GM19328 (cell line): ENCODE data around the gene SOST.

ENCODE experiments used
- ATAC-seq: cut with Tn5 transposase; IDR thresholded peaks from one replicate; pipeline ENCODE4 v1.9.1; 2021; ENCODE audit warnings: mild to moderate bottlenecking, moderate library complexity; ENCODE audit not compliant: unreplicated experiment

The SOST gene

GRCh38 chr17:43745541-43745940 is 13.1 kb downstream of the SOST start:
- no peak for ATAC-seq

- no peak for ATAC-seq
These were observed 17.0 kb downstream of the SOST start for GRCh38 chr17:43741636-43742035.

GRCh38 chr17:43740541-43740940 is 18.1 kb downstream of the SOST start:
- no peak for ATAC-seq

GRCh38 chr17:43737722-43738121 is 20.9 kb downstream of the SOST start:
- ATAC-seq = no peak

GRCh38 chr17:43736389-43736788 is 22.2 kb downstream of the SOST start:
- ATAC-seq = no peak

- no peak for ATAC-seq
These were observed 24.2 kb downstream of the SOST start for GRCh38 chr17:43734376-43734775.

GRCh38 chr17:43733956-43734355 is 24.6 kb downstream of the SOST start:
- no peak for ATAC-seq

GRCh38 chr17:43732958-43733357 is 25.6 kb downstream of the SOST start:
- no peak for ATAC-seq

GRCh38 chr17:43728081-43728480 is 30.5 kb downstream of the SOST start:
- ATAC-seq = no peak

- no peak for ATAC-seq
These were observed 34.8 kb downstream of the SOST start for GRCh38 chr17:43723697-43724359.

GRCh38 chr17:43722870-43723665 is 35.5 kb downstream of the SOST start:
- no peak for ATAC-seq

GRCh38 chr17:43722269-43722619 is 36.3 kb downstream of the SOST start:
- no peak for ATAC-seq

- no peak for ATAC-seq
These were observed 36.9 kb downstream of the SOST start for GRCh38 chr17:43721537-43722268.

GRCh38 chr17:43720311-43721060 is 38.1 kb downstream of the SOST start:
- ATAC-seq = peak; percentile 62

- no peak for ATAC-seq
These were observed 39.0 kb downstream of the SOST start for GRCh38 chr17:43719578-43719977.

- no peak for ATAC-seq
These were observed 40.0 kb downstream of the SOST start for GRCh38 chr17:43718544-43718943.

- ATAC-seq = no peak
These were observed 40.7 kb downstream of the SOST start for GRCh38 chr17:43717913-43718312.

- no peak for ATAC-seq
These were observed 44.0 kb downstream of the SOST start for GRCh38 chr17:43714465-43715149.

- ATAC-seq = no peak
These were observed 45.0 kb downstream of the SOST start for GRCh38 chr17:43713494-43714162.

- no peak for ATAC-seq
These were observed 46.2 kb downstream of the SOST start for GRCh38 chr17:43712397-43712796.
